Loucy (cell line): ENCODE results near the gene EEF1A2.

Experiments
- EZH2phosphoT487 ChIP-seq: fragments of 200-600 bp; IDR thresholded peaks from 2 replicates; pipeline ENCODE4 v1.6.1; 2018; ENCODE audit warnings: antibody characterized with exemption, mild to moderate bottlenecking, moderate library complexity, borderline replicate concordance
- TF ChIP-seq, protein P1 (sequence below): fragments of 200-600 bp; sonication (generic); conservative IDR thresholded peaks from 2 replicates; pipeline ENCODE4 v1.5.1; 2014; ENCODE audit warnings: mild to moderate bottlenecking, antibody characterized with exemption, low read length

DNA sequence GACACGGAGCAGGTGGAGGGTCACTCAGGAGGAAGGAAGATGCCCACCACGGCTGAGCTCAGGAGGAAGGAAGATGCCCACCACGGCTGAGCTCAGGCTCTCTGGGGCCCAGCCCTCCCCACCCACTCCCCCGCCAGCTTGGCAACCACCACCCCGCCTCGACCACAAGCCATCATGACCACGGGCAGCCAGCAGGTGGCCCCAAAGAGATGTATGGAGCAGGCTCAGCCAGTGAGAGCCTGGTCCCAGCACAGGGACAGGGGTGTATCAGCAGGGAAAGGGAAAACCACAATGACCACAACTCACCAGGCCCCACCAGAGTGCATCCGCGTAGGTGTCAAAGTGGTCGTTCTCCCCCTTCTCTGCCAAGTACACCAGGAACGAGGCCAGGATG lies 56.8 kb downstream of the EEF1A2 start:
- TF ChIP-seq, protein P1, sequence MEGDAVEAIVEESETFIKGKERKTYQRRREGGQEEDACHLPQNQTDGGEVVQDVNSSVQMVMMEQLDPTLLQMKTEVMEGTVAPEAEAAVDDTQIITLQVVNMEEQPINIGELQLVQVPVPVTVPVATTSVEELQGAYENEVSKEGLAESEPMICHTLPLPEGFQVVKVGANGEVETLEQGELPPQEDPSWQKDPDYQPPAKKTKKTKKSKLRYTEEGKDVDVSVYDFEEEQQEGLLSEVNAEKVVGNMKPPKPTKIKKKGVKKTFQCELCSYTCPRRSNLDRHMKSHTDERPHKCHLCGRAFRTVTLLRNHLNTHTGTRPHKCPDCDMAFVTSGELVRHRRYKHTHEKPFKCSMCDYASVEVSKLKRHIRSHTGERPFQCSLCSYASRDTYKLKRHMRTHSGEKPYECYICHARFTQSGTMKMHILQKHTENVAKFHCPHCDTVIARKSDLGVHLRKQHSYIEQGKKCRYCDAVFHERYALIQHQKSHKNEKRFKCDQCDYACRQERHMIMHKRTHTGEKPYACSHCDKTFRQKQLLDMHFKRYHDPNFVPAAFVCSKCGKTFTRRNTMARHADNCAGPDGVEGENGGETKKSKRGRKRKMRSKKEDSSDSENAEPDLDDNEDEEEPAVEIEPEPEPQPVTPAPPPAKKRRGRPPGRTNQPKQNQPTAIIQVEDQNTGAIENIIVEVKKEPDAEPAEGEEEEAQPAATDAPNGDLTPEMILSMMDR = peak; percentile 74
- no peak for TF ChIP-seq EZH2phosphoT487
